IMR-90 (cell line): ENCODE results near the gene C11orf98. TPM values are rescaled to one million over a fixed set of nuclear protein-coding genes. Genes with fewer than 3 reads are reported as not detected.

Experiments used
- ATAC-seq: fragments of 200-7000 bp; cut with Tn5 transposase; 2 replicates; pipeline ENCODE4 v1.9.1; 2020; ENCODE audit warnings: low read depth, mild to moderate bottlenecking, moderate library complexity
- BruUV-seq: library from RNA; stranded (reverse); fragments of 400-500 nt; replicated peaks from 2 replicates; lab custom pipeline; 2021; lab: Mats Ljungman, UMichigan
- CTCF ChIA-PET: fragments of 300-600 bp; formaldehyde crosslinking; extraction: SDS; loops from one replicate; lab custom pipeline; 2021; ENCODE audit warnings: antibody characterized with exemption; lab: Yijun Ruan, JAX
- POLR2A ChIA-PET: fragments of 300-600 bp; sonication (Branson Sonifier 250); formaldehyde crosslinking; loops from one replicate; lab custom pipeline; 2022; ENCODE audit warnings: antibody characterized with exemption; ENCODE audit not compliant: unreplicated experiment; lab: Charles Lee
- DNase-seq: peaks from one replicate; pipeline ENCODE4 v3.0.0; 2013
- H2AFZ ChIP-seq: replicated peaks from 2 replicates; pipeline ENCODE3; 2013; ENCODE audit warnings: low read length, mild to moderate bottlenecking; ENCODE audit not compliant: poor library complexity
- H2AK5ac ChIP-seq: 2 replicates; pipeline ENCODE4 v1.6.1; 2013; ENCODE audit warnings: low read depth, low read length, inconsistent platforms
- H2AK9ac ChIP-seq: replicated peaks from 2 replicates; pipeline ENCODE3; 2013; ENCODE audit warnings: mild to moderate bottlenecking, low read depth, low read length, moderate library complexity; ENCODE audit not compliant: poor library complexity
- H2BK120ac ChIP-seq: 2 replicates; pipeline ENCODE4 v1.6.1; 2013; ENCODE audit warnings: low read depth, low read length, inconsistent platforms
- H2BK15ac ChIP-seq: 3 replicates; pipeline ENCODE4 v1.6.1; 2013; ENCODE audit warnings: low read depth, low read length, inconsistent platforms
- H2BK20ac ChIP-seq: 2 replicates; pipeline ENCODE4 v1.6.1; 2013; ENCODE audit warnings: low read depth, mild to moderate bottlenecking, inconsistent platforms, low read length, moderate library complexity
- H2BK5ac ChIP-seq: 2 replicates; pipeline ENCODE4 v1.6.1; 2013; ENCODE audit warnings: mild to moderate bottlenecking, low read depth, low read length, inconsistent platforms; ENCODE audit not compliant: poor library complexity, severe bottlenecking
- H3K14ac ChIP-seq: replicated peaks from 2 replicates; pipeline ENCODE4 v1.6.1; 2013; ENCODE audit warnings: low read depth, low read length, inconsistent platforms
- H3K18ac ChIP-seq: 2 replicates; pipeline ENCODE4 v1.6.1; 2013; ENCODE audit warnings: low read depth, low read length, control low read depth
- H3K23ac ChIP-seq: 2 replicates; pipeline ENCODE4 v1.6.1; 2013; ENCODE audit warnings: low read depth, low read length, inconsistent platforms
- H3K27ac ChIP-seq: 2 replicates; pipeline ENCODE4 v1.5.1; 2013; ENCODE audit warnings: mild to moderate bottlenecking, control low read depth, low read length; ENCODE audit not compliant: insufficient read depth
- H3K27me3 ChIP-seq: 2 replicates; pipeline ENCODE4 v1.6.1; 2013; ENCODE audit warnings: low read length; ENCODE audit not compliant: control insufficient read depth, insufficient read depth
- H3K36me3 ChIP-seq: 2 replicates; pipeline ENCODE4 v1.6.1; 2013; ENCODE audit warnings: low read length, mixed read lengths; ENCODE audit not compliant: control insufficient read depth, insufficient read depth
- H3K4ac ChIP-seq: 2 replicates; pipeline ENCODE4 v1.6.1; 2013; ENCODE audit warnings: low read depth, low read length, inconsistent platforms
- H3K4me1 ChIP-seq: 2 replicates; pipeline ENCODE4 v1.6.1; 2013; ENCODE audit warnings: low read length, mixed read lengths; ENCODE audit not compliant: control insufficient read depth, insufficient read depth
- H3K4me2 ChIP-seq: 2 replicates; pipeline ENCODE4 v1.6.1; 2013; ENCODE audit warnings: low read depth, mild to moderate bottlenecking, control low read depth, low read length, moderate library complexity
- H3K4me3 ChIP-seq: 2 replicates; pipeline ENCODE4 v1.5.1; 2013; ENCODE audit warnings: low read depth, mild to moderate bottlenecking, control low read depth, low read length, moderate library complexity; ENCODE audit not compliant: insufficient read depth
- H3K56ac ChIP-seq: 2 replicates; pipeline ENCODE4 v1.6.1; 2013; ENCODE audit warnings: low read length, inconsistent platforms; ENCODE audit not compliant: insufficient read depth; ENCODE audit errors: extremely low read depth
- H3K79me1 ChIP-seq, 2 experiments: 2 replicates each; pipeline ENCODE4 v1.6.1; 2013; ENCODE audit warnings: low read length in 2 of 2, inconsistent platforms in 1 of 2, low read depth in 1 of 2
- H3K9ac ChIP-seq: 2 replicates; pipeline ENCODE4 v1.6.1; 2013; ENCODE audit warnings: low read depth, low read length, control low read depth
- H3K9me1 ChIP-seq: 2 replicates; pipeline ENCODE4 v1.6.1; 2013; ENCODE audit warnings: low read length, inconsistent platforms; ENCODE audit not compliant: insufficient read depth
- H3K9me3 ChIP-seq: 2 replicates; pipeline ENCODE4 v1.6.1; 2013; ENCODE audit warnings: low read length; ENCODE audit not compliant: control insufficient read depth, insufficient read depth
- H4K20me1 ChIP-seq: 2 replicates; pipeline ENCODE4 v1.6.1; 2013; ENCODE audit warnings: low read length, inconsistent platforms; ENCODE audit not compliant: insufficient read depth
- H4K5ac ChIP-seq: 2 replicates; pipeline ENCODE4 v1.6.1; 2013; ENCODE audit warnings: mild to moderate bottlenecking, low read depth, low read length, control low read depth
- H4K8ac ChIP-seq, 2 experiments: 2 replicates each; pipeline ENCODE4 v1.6.1; 2013; ENCODE audit warnings: low read depth in 2 of 2, low read length in 2 of 2, control low read depth in 1 of 2, inconsistent platforms in 1 of 2
- H4K91ac ChIP-seq: 2 replicates; pipeline ENCODE4 v1.6.1; 2013; ENCODE audit warnings: low read depth, low read length, inconsistent platforms; ENCODE audit not compliant: insufficient read depth
- BHLHE40 ChIP-seq: fragments of 150-350 bp; IDR thresholded peaks from 2 replicates; pipeline ENCODE4 v1.6.1; 2016; ENCODE audit warnings: mild to moderate bottlenecking, low read depth, low read length
- CEBPB ChIP-seq: IDR thresholded peaks from 2 replicates; pipeline ENCODE4 v1.6.1; 2012; ENCODE audit warnings: low read depth, low read length, improper control_type of control experiment
- CHD1 ChIP-seq: IDR thresholded peaks from 2 replicates; pipeline ENCODE4 v1.6.1; 2012; ENCODE audit warnings: low read depth, low read length, improper control_type of control experiment
- MAZ ChIP-seq: IDR thresholded peaks from 2 replicates; pipeline ENCODE4 v1.6.1; 2012; ENCODE audit warnings: low read depth, mild to moderate bottlenecking, low read length, improper control_type of control experiment, moderate library complexity, borderline replicate concordance
- NFE2L2 ChIP-seq: fragments of 150-350 bp; IDR thresholded peaks from 2 replicates; pipeline ENCODE4 v1.6.1; 2016; ENCODE audit warnings: low read depth, mild to moderate bottlenecking, low read length
- POLR2A ChIP-seq: IDR thresholded peaks from 2 replicates; pipeline ENCODE4 v1.6.1; 2012; ENCODE audit warnings: mild to moderate bottlenecking, low read depth, low read length
- RAD21 ChIP-seq: IDR thresholded peaks from 2 replicates; pipeline ENCODE4 v1.6.1; 2012; ENCODE audit warnings: low read length, improper control_type of control experiment
- RCOR1 ChIP-seq: IDR thresholded peaks from 2 replicates; pipeline ENCODE4 v1.6.1; 2012; ENCODE audit warnings: mild to moderate bottlenecking, low read length, improper control_type of control experiment; ENCODE audit not compliant: insufficient replicate concordance
- RFX5 ChIP-seq: IDR thresholded peaks from 2 replicates; pipeline ENCODE4 v1.8.0; 2012; ENCODE audit warnings: low read depth, mild to moderate bottlenecking, low read length, moderate library complexity
- WGBS, 2 experiments: methylation state at CpG; one replicate each; pipeline versions ENCODE4 v1.1.5 to v1.1.7; 2013; ENCODE audit warnings: missing lambda C conversion rate in 2 of 2; ENCODE audit not compliant: insufficient read length in 1 of 2; ENCODE audit errors: extremely low coverage in 2 of 2; 5-methylcytosine and 5-hydroxymethylcytosine counted together
- dilution Hi-C: fragments of 300-500 bp; cut with HindIII; formaldehyde crosslinking; loops from one replicate; pipeline ENCODE4 v1.14.3; 2018; ENCODE audit warnings: low sequenced_read_pairs; ENCODE audit not compliant: unreplicated experiment
- in situ Hi-C: fragments of 300-500 bp; cut with MboI; formaldehyde crosslinking; loops from 3 replicates; pipeline ENCODE4 v1.14.3; 2019; ENCODE audit warnings: low sequenced_read_pairs, inconsistent platforms, mixed read lengths
- intact Hi-C: fragments of 100-400 bp; cut with micrococcal nuclease; formaldehyde crosslinking; loops from 2 replicates; pipeline ENCODE4 v1.10.0; 2022
- polyA plus RNA-seq, 3 experiments: library from polyadenylated mRNA; depleted of rRNA; stranded (reverse); fragments of >200 nt; gene quantifications; 2 replicates each; pipeline ENCODE4 v1.2.3, GENCODE V29; 2012; ENCODE audit warnings: low replicate concordance in 1 of 3
- total RNA-seq: library from RNA; depleted of rRNA; stranded (reverse); fragments of >200 nt; gene quantifications from 2 replicates; pipeline ENCODE4 v1.2.3, GENCODE V29; 2012

Gene C11orf98
- total and polyA plus RNA-seq, 2 of the 4 experiments (the other 2 are of a cell fraction): 41.2 to 62.3 TPM

DNA sequence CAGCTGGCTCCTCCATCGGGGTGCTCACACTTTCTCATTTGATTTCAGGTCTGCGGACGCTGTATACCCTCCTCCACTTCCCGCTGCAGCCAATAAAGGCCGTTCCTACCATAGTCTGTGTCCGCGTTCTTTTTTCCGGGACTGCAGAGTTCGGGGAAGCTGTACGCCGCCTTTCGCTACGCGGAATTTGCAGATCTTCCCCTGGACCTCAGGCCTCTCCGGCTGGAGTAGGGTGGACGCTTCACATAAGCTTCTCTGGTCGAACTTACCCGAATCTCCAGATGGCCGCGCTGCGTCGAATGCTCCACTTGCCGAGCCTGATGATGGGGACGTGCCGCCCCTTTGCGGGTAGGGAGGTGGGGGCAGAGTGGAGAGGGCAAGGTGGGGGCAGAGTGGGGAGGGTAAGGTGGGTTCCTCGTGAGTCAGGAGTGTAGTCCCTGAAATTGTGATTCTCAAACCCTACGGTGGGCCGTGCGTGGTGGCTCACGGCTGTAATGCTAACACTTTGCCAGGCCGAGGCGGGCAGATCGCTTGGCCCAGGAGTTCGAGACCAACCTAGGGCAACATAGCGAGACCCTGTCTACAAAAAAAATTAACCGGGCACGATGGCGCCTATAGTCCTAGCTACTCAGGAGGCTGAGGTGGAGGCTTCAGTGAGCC lies 719 bp upstream of the C11orf98 start:
- ATAC-seq (peak; percentile 27), DNase-seq (peak; percentile 66)
- H3K9me1 ChIP-seq: peaks cover 9% of the 10 kb centered on the region
- WGBS, 2 experiments: 3% methylated on average over 26 of the region's 39 CpGs; no CpG with 5 or more reads in 1 of the 2 experiments
- POLR2A ChIA-PET: interaction anchor here (0.5 to 1.6 kb wide), 8 partner anchors 11 to 313 kb away, joined by 3 to 10 read pairs (median 4); partner anchors contain the start of genes EEF1G, INTS5, MTA2 and UBXN1
- no peak overlapping the region for H3K18ac ChIP-seq
- BruUV-seq: no TSS peak
- intact Hi-C loops: no loop called here
- H2BK120ac ChIP-seq: 0 out of 2 replicates have a peak overlapping the region, but pooled peaks have one; percentile 3
- TF ChIP-seq RAD21 (no peak), POLR2A (peak; percentile 10; the same call in 1 of the 2 replicates), RFX5 (no peak), RCOR1 (no peak), NFE2L2 (0 out of 2 replicates have a peak, but pooled peaks have one; percentile 1), CHD1 (0 out of 2 replicates have a peak, but pooled peaks have one; percentile 18), BHLHE40 (no peak), CEBPB (no peak), MAZ (peak; percentile 89)
- H2BK15ac ChIP-seq: no peak overlapping the region
- peak overlapping the region; percentile 73 for H3K4me3 ChIP-seq
- peak overlapping the region; percentile 66 to 69 for H4K8ac ChIP-seq
- H2BK20ac ChIP-seq: no peak overlapping the region
- H2BK5ac ChIP-seq: peak overlapping the region; percentile 41
- H4K5ac ChIP-seq: peak overlapping the region; percentile 6; the same call in 1 of the 2 replicates
- H2AK9ac ChIP-seq: peak overlapping the region; percentile 99
- H3K56ac ChIP-seq: peak overlapping the region; percentile 67
- H4K20me1 ChIP-seq: peaks cover 18% of the 10 kb centered on the region
- peaks cover 33 to 59% of the 10 kb centered on the region in 2 experiments for H3K79me1 ChIP-seq
- H3K4ac ChIP-seq: peak overlapping the region; percentile 91
- H3K9ac ChIP-seq: peak overlapping the region; percentile 79
- H3K23ac ChIP-seq: peak overlapping the region; percentile 89
- H3K27ac ChIP-seq: peak overlapping the region; percentile 68
- dilution Hi-C loops: no loop called here
- peak overlapping the region; percentile 82 for H4K91ac ChIP-seq
- no peaks in the 10 kb centered on the region for H3K27me3 ChIP-seq
- peaks cover 8% of the 10 kb centered on the region for H3K4me1 ChIP-seq
- in situ Hi-C loops: no loop called here
- peak overlapping the region; percentile 88 for H3K4me2 ChIP-seq
- H2AFZ ChIP-seq: peak overlapping the region; percentile 74
- H3K9me3 ChIP-seq: no peaks in the 10 kb centered on the region
- peak overlapping the region; percentile 93 for H2AK5ac ChIP-seq
- CTCF ChIA-PET: interaction anchor here (0.6 to 1.4 kb wide), 4 partner anchors 13 to 219 kb away, joined by 3 to 4 read pairs (median 3); partner anchors contain the start of gene INTS5
- peaks cover 15% of the 10 kb centered on the region for H3K36me3 ChIP-seq
- H3K14ac ChIP-seq: peak overlapping the region; percentile 95
